GM12878 (cell line): ENCODE measurements around the gene DOCK1. TPM values are rescaled to one million over a fixed set of nuclear protein-coding genes. Genes with fewer than 3 reads are reported as not detected.

ENCODE experiments used
- ATAC-seq: fragments of 200-7000 bp; cut with Tn5 transposase; 3 replicates; pipeline ENCODE4 v1.9.1; 2020; ENCODE audit warnings: mild to moderate bottlenecking, moderate library complexity
- BruUV-seq: library from RNA; stranded (reverse); fragments of 400-500 nt; replicated peaks from 2 replicates; lab custom pipeline; 2021; lab: Mats Ljungman, UMichigan
- CTCF ChIA-PET: fragments of 300-600 bp; sonication (Branson Sonifier 250); formaldehyde crosslinking; extraction: SDS; loops from one replicate; lab custom pipeline; 2021; ENCODE audit warnings: inconsistent platforms; lab: Yijun Ruan, JAX
- POLR2A ChIA-PET: fragments of 350-600 bp; formaldehyde crosslinking; extraction: SDS; loops from one replicate; lab custom pipeline; 2021; ENCODE audit warnings: inconsistent platforms; lab: Charles Lee
- RAD21 ChIA-PET: fragments of 300-600 bp; sonication (Branson Sonifier 250); formaldehyde crosslinking; loops from one replicate; lab custom pipeline; 2023; ENCODE audit warnings: antibody characterized with exemption; ENCODE audit not compliant: unreplicated experiment; lab: Charles Lee
- SMC1A ChIA-PET: fragments of 300-600 bp; sonication (Branson Sonifier 250); formaldehyde crosslinking; loops from one replicate; lab custom pipeline; 2023; ENCODE audit not compliant: unreplicated experiment, uncharacterized antibody; lab: Charles Lee
- DNase-seq: peaks from one replicate; pipeline ENCODE4 v3.0.0-alpha.2; 2011; ENCODE audit warnings: low read depth, low spot score
- FAIRE-seq: peaks from 3 replicates; lab custom pipeline; 2011; peaks lifted over from hg19 to GRCh38; lab: Jason Lieb, UNC
- H2AFZ ChIP-seq: 2 replicates; pipeline ENCODE4 v1.6.0; 2011; ENCODE audit warnings: low read depth, low read length, control low read depth; ENCODE audit not compliant: control insufficient read depth
- H3K27ac ChIP-seq: 2 replicates; pipeline ENCODE4 v1.5.1; 2011; ENCODE audit warnings: control low read depth; ENCODE audit not compliant: control insufficient read depth, insufficient read depth
- H3K27me3 ChIP-seq, 2 experiments: replicated peaks in 1 of 2; 2 replicates each; pipeline versions ENCODE4 v1.6.0 to v1.6.1; 2011; ENCODE audit warnings: low read length in 1 of 2; ENCODE audit not compliant: control insufficient read depth in 2 of 2, insufficient read depth in 2 of 2
- H3K36me3 ChIP-seq, 2 experiments: 2 replicates each; pipeline ENCODE4 v1.5.1; 2011; ENCODE audit warnings: low read length in 1 of 2; ENCODE audit not compliant: control insufficient read depth in 2 of 2, insufficient read depth in 2 of 2
- H3K4me1 ChIP-seq: 2 replicates; pipeline ENCODE4 v1.6.1; 2011; ENCODE audit warnings: mild to moderate bottlenecking, low read length, moderate library complexity, mixed read lengths; ENCODE audit not compliant: control insufficient read depth, insufficient read depth
- H3K4me2 ChIP-seq: 2 replicates; pipeline ENCODE4 v1.6.0; 2011; ENCODE audit warnings: control low read depth; ENCODE audit not compliant: control insufficient read depth, insufficient read depth
- H3K4me3 ChIP-seq: fragments of 200-600 bp; sonication (generic); 2 replicates; pipeline ENCODE4 v1.5.1; 2016
- H3K79me2 ChIP-seq: 2 replicates; pipeline ENCODE4 v1.6.0; 2011; ENCODE audit warnings: low read length; ENCODE audit not compliant: control insufficient read depth, insufficient read depth
- H3K9ac ChIP-seq: 2 replicates; pipeline ENCODE4 v1.8.0; 2011; ENCODE audit warnings: low read length, control low read depth, mixed read lengths; ENCODE audit not compliant: control insufficient read depth, insufficient read depth
- H3K9me3 ChIP-seq: replicated peaks from 3 replicates; pipeline ENCODE4 v1.5.1; 2011; ENCODE audit warnings: mild to moderate bottlenecking, low read length; ENCODE audit not compliant: control insufficient read depth, insufficient read depth
- H4K20me1 ChIP-seq: 2 replicates; pipeline ENCODE4 v1.6.0; 2011; ENCODE audit not compliant: control insufficient read depth, insufficient read depth
- CBX5 ChIP-seq: sonication (generic); IDR thresholded peaks from 2 replicates; pipeline ENCODE4 v1.6.1; 2016; ENCODE audit warnings: low read depth, moderate library complexity, mild to moderate bottlenecking, inconsistent platforms
- ETV6 ChIP-seq, 2 experiments: fragments of 450-650 bp in 1 of 2; IDR thresholded peaks in 1 of 2; conservative IDR thresholded peaks in 1 of 2; 2 replicates each; pipeline ENCODE4 v1.6.1; 2014; ENCODE audit warnings: antibody characterized with exemption in 1 of 2, borderline replicate concordance in 1 of 2, low read depth in 1 of 2, mild to moderate bottlenecking in 1 of 2, moderate library complexity in 1 of 2
- HDAC2 ChIP-seq: fragments of 200-600 bp; sonication (generic); IDR thresholded peaks from 2 replicates; pipeline ENCODE4 v1.6.1; 2017
- RB1 ChIP-seq: fragments of 450-650 bp; formaldehyde crosslinking; IDR thresholded peaks from 2 replicates; pipeline ENCODE4 v1.6.1; 2017; ENCODE audit warnings: mild to moderate bottlenecking, borderline replicate concordance
- STAT1 ChIP-seq: fragments of 450-650 bp; conservative IDR thresholded peaks from 2 replicates; pipeline ENCODE4 v1.6.1; 2014; ENCODE audit warnings: antibody characterized with exemption, mild to moderate bottlenecking
- TARDBP ChIP-seq: IDR thresholded peaks from 2 replicates; pipeline ENCODE4 v1.6.1; 2016; ENCODE audit warnings: borderline replicate concordance
- TBL1XR1 ChIP-seq: IDR thresholded peaks from 2 replicates; pipeline ENCODE4 v1.6.1; 2012; ENCODE audit warnings: low read depth, low read length, improper control_type of control experiment
- TCF12 ChIP-seq: IDR thresholded peaks from 2 replicates; pipeline ENCODE4 v1.6.1; 2011; ENCODE audit warnings: low read depth, mild to moderate bottlenecking, low read length
- WGBS: methylation state at CpG from one replicate; pipeline ENCODE4 v1.1.6; 2016; ENCODE audit warnings: low lambda C conversion rate; ENCODE audit not compliant: insufficient replicate concordance, insufficient coverage; ENCODE audit errors: missing lambda C conversion rate; 5-methylcytosine and 5-hydroxymethylcytosine counted together
- in situ Hi-C: fragments of 300-500 bp; cut with MboI; formaldehyde crosslinking; loops from 9 replicates; pipeline ENCODE4 v1.14.3; 2018; ENCODE audit warnings: mixed read lengths
- intact Hi-C: fragments of 100-400 bp; cut with micrococcal nuclease; formaldehyde crosslinking; loops from one replicate; pipeline ENCODE4 v1.14.2; 2022; ENCODE audit not compliant: unreplicated experiment
- polyA plus RNA-seq, 11 experiments: library from polyadenylated mRNA; depleted of rRNA in 4 of 11; unstranded in 6 of 11; stranded (reverse) in 5 of 11; fragments of >200 nt; fragmentation: Nextera tagmentation in 4 of 11; fragmentation: Illumina TruSeq in 1 of 11; extraction: Ambion mirVana in 4 of 11; extraction: Trizol in 1 of 11; gene quantifications; 1 replicate in 1 of 11; 2 replicates in 10 of 11; pipeline versions ENCODE4 v1.2.1 to v1.2.3, GENCODE V29; 2011 to 2016; ENCODE audit warnings: inconsistent platforms in 2 of 11, missing spikeins in 2 of 11, low read depth in 1 of 11
- total RNA-seq, 4 experiments: library from RNA; depleted of rRNA in 3 of 4; stranded (reverse); fragments of >200 nt in 3 of 4; fragmentation: Illumina TruSeq in 1 of 4; extraction: Trizol in 1 of 4; gene quantifications; 2 replicates each; pipeline versions ENCODE4 v1.2.1 to v1.2.3, GENCODE V29; 2013 to 2021
- TF ChIP-seq, protein P1 (sequence below): fragments of 150-350 bp; IDR thresholded peaks from 2 replicates; pipeline ENCODE4 v1.6.1; 2016; ENCODE audit warnings: low read depth, low read length
- TF ChIP-seq, protein P2 (sequence below): IDR thresholded peaks from 2 replicates; pipeline ENCODE4 v1.6.1; 2011; ENCODE audit warnings: low read depth, mild to moderate bottlenecking, low read length, moderate library complexity, borderline replicate concordance; ENCODE audit errors: extremely low read depth

Gene DOCK1
- total and polyA plus RNA-seq, 10 of the 15 experiments (the other 5 are each of a cell fraction or from before 2014, with no cell fraction given): 0.05 to 0.18 TPM; not detected in 8

DNA sequence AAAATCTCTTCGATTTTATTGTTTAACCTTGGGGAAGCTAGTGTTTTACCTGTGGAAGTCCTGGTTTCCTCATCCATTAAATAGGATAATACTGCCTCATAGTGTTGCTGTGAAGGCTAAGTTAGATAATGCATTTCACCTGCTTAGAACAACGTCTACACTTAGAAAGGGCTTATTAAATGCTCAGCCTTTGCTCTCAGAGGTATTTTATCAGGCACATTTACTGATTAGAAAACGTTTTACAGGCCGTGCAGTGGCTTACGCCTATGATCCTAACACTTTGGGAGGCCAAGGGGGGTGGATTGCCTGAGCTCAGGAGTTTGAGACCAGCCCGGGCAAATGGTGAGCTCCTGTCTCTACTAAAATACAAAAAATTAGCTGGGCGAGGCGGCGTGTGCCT lies 146.8 kb downstream of the DOCK1 start:
- Histone ChIP-seq H3K27ac (no peak overlapping the region), H3K4me1 (no peaks in the 10 kb centered on the region), H3K27me3 (no peaks in the 10 kb centered on the region), H4K20me1 (no peaks in the 10 kb centered on the region), H3K4me3 (no peak overlapping the region), H2AFZ (no peak overlapping the region), H3K36me3 (no peaks in the 10 kb centered on the region), H3K9me3 (no peaks in the 10 kb centered on the region; the same call in 2 of the 3 replicates), H3K9ac (no peak overlapping the region), H3K79me2 (no peaks in the 10 kb centered on the region), H3K4me2 (no peak overlapping the region)
- RAD21 ChIA-PET: no interaction called here
- BruUV-seq: no TSS peak
- ATAC-seq (no peak), FAIRE-seq (no peak), DNase-seq (no peak)
- SMC1A ChIA-PET: no interaction called here
- intact Hi-C loops (no loop called here), in situ Hi-C loops (no loop called here)
- TF ChIP-seq CBX5: no peak
- no peak for TF ChIP-seq RB1
- no peak for TF ChIP-seq TBL1XR1
- no peak for TF ChIP-seq TCF12
- TF ChIP-seq, protein P1, sequence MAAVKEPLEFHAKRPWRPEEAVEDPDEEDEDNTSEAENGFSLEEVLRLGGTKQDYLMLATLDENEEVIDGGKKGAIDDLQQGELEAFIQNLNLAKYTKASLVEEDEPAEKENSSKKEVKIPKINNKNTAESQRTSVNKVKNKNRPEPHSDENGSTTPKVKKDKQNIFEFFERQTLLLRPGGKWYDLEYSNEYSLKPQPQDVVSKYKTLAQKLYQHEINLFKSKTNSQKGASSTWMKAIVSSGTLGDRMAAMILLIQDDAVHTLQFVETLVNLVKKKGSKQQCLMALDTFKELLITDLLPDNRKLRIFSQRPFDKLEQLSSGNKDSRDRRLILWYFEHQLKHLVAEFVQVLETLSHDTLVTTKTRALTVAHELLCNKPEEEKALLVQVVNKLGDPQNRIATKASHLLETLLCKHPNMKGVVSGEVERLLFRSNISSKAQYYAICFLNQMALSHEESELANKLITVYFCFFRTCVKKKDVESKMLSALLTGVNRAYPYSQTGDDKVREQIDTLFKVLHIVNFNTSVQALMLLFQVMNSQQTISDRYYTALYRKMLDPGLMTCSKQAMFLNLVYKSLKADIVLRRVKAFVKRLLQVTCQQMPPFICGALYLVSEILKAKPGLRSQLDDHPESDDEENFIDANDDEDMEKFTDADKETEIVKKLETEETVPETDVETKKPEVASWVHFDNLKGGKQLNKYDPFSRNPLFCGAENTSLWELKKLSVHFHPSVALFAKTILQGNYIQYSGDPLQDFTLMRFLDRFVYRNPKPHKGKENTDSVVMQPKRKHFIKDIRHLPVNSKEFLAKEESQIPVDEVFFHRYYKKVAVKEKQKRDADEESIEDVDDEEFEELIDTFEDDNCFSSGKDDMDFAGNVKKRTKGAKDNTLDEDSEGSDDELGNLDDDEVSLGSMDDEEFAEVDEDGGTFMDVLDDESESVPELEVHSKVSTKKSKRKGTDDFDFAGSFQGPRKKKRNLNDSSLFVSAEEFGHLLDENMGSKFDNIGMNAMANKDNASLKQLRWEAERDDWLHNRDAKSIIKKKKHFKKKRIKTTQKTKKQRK: no peak
- TF ChIP-seq, protein P2, sequence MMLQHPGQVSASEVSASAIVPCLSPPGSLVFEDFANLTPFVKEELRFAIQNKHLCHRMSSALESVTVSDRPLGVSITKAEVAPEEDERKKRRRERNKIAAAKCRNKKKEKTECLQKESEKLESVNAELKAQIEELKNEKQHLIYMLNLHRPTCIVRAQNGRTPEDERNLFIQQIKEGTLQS: no peak
- TF ChIP-seq HDAC2: no peak
- TF ChIP-seq TARDBP: no peak
- TF ChIP-seq STAT1: no peak
- no peak for TF ChIP-seq ETV6 (conservative IDR thresholded peaks at IDR 0.05 in 1 of 2, IDR thresholded peaks at IDR 0.05 in 1 of 2; ENCODE audit: borderline replicate concordance in 1 of 2, low read depth in 1 of 2)
- WGBS: 35% methylated on average over 9 of the region's 9 CpGs
- POLR2A ChIA-PET: no interaction called here
- CTCF ChIA-PET: no interaction called here
